ENCODE measurements around the gene ADGRG3. TPM values are rescaled to one million over a fixed set of nuclear protein-coding genes. Genes with fewer than 3 reads are reported as not detected.

Gene ADGRG3
- total RNA-seq, 1 experiment from 2014 or later: not detected

DNA sequence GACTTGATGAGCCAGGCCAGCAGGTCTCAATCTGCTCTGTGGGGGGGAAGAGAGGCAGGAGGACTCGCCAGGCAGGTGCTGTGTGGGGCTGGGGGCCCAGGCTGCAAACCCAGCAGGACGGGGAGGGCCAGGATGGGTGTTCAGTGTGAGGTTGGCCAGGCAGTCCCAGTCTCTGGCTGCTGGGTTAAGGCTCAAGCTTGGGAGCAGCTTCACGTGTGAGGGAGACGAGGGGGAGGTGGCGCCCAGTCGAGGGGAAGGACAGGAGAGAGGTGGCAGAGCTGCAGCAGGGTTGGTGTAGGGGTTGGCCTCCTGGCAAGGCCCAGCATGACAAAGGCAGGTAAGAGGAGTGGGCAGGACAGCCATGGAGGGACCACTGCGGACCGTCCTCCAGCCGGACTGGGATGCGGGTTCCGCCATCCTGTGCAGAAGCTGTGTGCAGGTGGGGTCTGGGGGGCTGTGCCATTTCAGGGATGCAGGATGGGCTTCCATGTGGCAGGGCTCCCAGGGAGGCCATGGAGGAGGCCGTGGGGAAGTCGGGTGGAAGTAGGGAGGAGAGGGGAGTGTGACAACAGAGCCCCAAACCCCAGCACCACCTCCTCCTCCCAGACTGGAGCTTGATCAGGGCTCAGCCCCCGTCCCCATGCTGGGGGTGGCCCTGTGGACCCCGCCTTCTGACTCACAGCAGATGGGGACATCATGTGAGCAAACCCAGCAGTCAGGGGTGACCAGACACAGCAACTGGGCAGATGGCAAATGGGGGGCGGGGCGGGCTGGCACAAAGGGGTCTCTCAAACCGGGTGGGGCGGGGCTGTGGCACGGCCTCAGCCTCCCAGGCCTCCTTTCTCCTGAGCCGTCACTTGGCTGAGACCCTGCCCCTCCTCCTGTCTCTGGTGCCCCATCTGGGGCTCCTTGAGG lies 36.9 kb upstream of the ADGRG3 start:
- intact Hi-C loops (cut with micrococcal nuclease; ENCODE audit: unreplicated experiment): no loop called here
- H3K27me3 Mint-ChIP-seq (ENCODE audit: unreplicated experiment): no peaks in the 10 kb centered on the region
- CTCF ChIA-PET: interaction anchor here (0.7 kb wide), 1 partner anchor 387 kb away, joined by 3 read pairs; no protein-coding TSS in a partner anchor
- no peaks in the 10 kb centered on the region for H3K9me3 Mint-ChIP-seq (ENCODE audit: low read depth, unreplicated experiment)
- no TSS peak for BruUV-seq (replicated peaks)
- peaks cover 55% of the 10 kb centered on the region for H3K36me3 Mint-ChIP-seq (ENCODE audit: insufficient read depth, unreplicated experiment)
- no peak overlapping the region for H3K4me3 Mint-ChIP-seq (ENCODE audit: low read depth, unreplicated experiment)
- no peak for DNase-seq
- TF ChIP-seq, protein P1, sequence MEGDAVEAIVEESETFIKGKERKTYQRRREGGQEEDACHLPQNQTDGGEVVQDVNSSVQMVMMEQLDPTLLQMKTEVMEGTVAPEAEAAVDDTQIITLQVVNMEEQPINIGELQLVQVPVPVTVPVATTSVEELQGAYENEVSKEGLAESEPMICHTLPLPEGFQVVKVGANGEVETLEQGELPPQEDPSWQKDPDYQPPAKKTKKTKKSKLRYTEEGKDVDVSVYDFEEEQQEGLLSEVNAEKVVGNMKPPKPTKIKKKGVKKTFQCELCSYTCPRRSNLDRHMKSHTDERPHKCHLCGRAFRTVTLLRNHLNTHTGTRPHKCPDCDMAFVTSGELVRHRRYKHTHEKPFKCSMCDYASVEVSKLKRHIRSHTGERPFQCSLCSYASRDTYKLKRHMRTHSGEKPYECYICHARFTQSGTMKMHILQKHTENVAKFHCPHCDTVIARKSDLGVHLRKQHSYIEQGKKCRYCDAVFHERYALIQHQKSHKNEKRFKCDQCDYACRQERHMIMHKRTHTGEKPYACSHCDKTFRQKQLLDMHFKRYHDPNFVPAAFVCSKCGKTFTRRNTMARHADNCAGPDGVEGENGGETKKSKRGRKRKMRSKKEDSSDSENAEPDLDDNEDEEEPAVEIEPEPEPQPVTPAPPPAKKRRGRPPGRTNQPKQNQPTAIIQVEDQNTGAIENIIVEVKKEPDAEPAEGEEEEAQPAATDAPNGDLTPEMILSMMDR (IDR thresholded peaks at IDR 0.05; ENCODE audit: unreplicated experiment): no peak
- peaks cover 72% of the 10 kb centered on the region for H3K4me1 Mint-ChIP-seq (ENCODE audit: low read depth, unreplicated experiment)
- peak overlapping the region; percentile 28 for H3K27ac Mint-ChIP-seq (ENCODE audit: unreplicated experiment)

DNA sequence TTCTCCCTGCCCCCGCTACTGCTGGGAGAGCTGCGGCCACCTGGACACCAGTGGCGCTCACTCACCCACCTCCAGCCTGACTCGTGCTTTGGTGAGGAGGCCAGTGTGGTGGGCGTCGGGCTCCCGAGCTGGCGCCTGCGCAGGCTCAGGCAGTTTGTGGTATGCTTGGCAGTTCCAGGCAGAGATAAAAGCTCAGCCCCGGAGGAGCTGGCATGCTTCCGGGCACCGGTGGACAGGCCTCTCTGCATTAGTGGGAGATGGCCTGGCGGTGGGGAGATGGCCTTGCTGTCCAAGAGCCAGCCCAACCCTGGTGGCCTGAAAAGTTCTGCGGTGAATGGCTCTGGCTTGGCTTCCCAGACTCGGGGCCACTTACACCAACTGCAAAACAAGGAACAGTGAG lies 35.5 kb upstream of the ADGRG3 start:
- no peak for DNase-seq
- Mint-ChIP-seq H3K4me1 (ENCODE audit: low read depth, unreplicated experiment) (peaks cover 68% of the 10 kb centered on the region), H3K4me3 (ENCODE audit: low read depth, unreplicated experiment) (no peak overlapping the region), H3K27ac (ENCODE audit: unreplicated experiment) (no peak overlapping the region), H3K27me3 (ENCODE audit: unreplicated experiment) (no peaks in the 10 kb centered on the region), H3K9me3 (ENCODE audit: low read depth, unreplicated experiment) (no peaks in the 10 kb centered on the region), H3K36me3 (ENCODE audit: insufficient read depth, unreplicated experiment) (peaks cover 53% of the 10 kb centered on the region)
- CTCF ChIA-PET: interaction anchor here (0.5 to 1.3 kb wide), 2 partner anchors 9 to 24 kb away, joined by 5 to 8 read pairs; no protein-coding TSS in a partner anchor
- TF ChIP-seq, protein P1 (IDR thresholded peaks at IDR 0.05; ENCODE audit: unreplicated experiment): no peak
- intact Hi-C loops (cut with micrococcal nuclease; ENCODE audit: unreplicated experiment): no loop called here
- BruUV-seq (replicated peaks): no TSS peak

DNA sequence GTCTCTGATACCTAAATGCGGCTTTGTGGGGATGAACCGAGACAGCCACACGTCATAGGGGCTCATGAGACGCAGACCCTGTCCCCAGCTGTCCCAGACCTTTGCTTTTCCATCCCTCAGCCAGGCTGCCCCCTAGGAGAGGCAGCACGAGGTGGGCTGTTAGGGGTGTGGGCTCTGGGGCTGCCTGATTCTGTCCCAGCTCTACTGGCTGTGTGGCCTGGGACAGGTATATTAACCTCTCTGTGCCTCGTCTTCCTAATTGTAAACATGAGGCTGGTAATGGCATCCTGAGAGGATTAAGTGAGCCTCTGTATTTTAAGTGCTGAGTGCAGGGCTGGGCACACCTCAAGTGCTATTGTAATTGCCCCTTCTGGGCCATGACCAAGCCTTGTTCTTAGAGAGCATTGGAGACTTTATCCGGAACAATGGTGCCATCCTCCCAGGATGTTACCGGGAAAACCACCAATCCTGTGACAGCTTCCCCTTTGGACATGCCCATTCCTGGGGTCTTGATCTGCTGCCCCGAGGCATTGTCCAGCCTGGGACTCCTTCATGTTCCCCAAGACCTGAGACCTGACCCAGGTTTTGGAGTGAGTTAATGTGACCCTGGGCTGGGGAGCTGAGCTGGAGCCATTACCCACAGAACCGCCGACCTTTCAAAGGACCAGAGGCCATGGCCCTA lies 34.6 kb upstream of the ADGRG3 start:
- intact Hi-C loops (cut with micrococcal nuclease; ENCODE audit: unreplicated experiment): no loop called here
- Mint-ChIP-seq H3K4me1 (ENCODE audit: low read depth, unreplicated experiment) (peaks cover 68% of the 10 kb centered on the region), H3K9me3 (ENCODE audit: low read depth, unreplicated experiment) (no peaks in the 10 kb centered on the region), H3K4me3 (ENCODE audit: low read depth, unreplicated experiment) (no peak overlapping the region), H3K36me3 (ENCODE audit: insufficient read depth, unreplicated experiment) (peaks cover 45% of the 10 kb centered on the region), H3K27ac (ENCODE audit: unreplicated experiment) (no peak overlapping the region), H3K27me3 (ENCODE audit: unreplicated experiment) (no peaks in the 10 kb centered on the region)
- CTCF ChIA-PET: interaction anchor here (1.3 kb wide), 1 partner anchor 10 kb away, joined by 5 read pairs; no protein-coding TSS in a partner anchor
- TF ChIP-seq, protein P1 (IDR thresholded peaks at IDR 0.05; ENCODE audit: unreplicated experiment): no peak
- no TSS peak for BruUV-seq (replicated peaks)
- no peak for DNase-seq

DNA sequence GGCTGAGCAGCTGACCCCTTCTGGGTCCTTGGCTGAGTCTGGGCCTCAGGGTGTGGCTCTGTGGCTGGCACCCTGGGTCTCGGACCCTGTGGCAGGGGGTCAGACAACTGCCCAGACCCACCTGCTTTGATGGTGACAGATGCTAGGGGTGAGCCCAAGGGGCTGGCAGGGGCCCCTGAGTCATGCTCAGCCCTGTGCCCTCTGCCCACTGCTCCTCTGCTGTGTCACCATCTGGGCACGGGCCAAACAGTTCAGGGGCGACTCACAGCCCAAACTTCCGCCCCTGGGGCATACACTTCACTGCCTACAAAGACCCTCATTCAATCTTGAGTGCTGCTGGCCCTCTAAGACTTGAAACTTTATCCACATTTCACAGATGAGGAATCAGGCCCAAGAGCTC lies 33.9 kb upstream of the ADGRG3 start:
- H3K27ac Mint-ChIP-seq (ENCODE audit: unreplicated experiment): peak overlapping the region; percentile 34
- peaks cover 61% of the 10 kb centered on the region for H3K4me1 Mint-ChIP-seq (ENCODE audit: low read depth, unreplicated experiment)
- H3K9me3 Mint-ChIP-seq (ENCODE audit: low read depth, unreplicated experiment): no peaks in the 10 kb centered on the region
- CTCF ChIA-PET: interaction anchor here (1.9 kb wide), 1 partner anchor 11 kb away, joined by 5 read pairs; no protein-coding TSS in a partner anchor
- H3K36me3 Mint-ChIP-seq (ENCODE audit: insufficient read depth, unreplicated experiment): peaks cover 38% of the 10 kb centered on the region
- BruUV-seq (replicated peaks): no TSS peak
- intact Hi-C loops (cut with micrococcal nuclease; ENCODE audit: unreplicated experiment): no loop called here
- peak; percentile 55 for DNase-seq
- H3K27me3 Mint-ChIP-seq (ENCODE audit: unreplicated experiment): no peaks in the 10 kb centered on the region
- TF ChIP-seq, protein P1 (IDR thresholded peaks at IDR 0.05; ENCODE audit: unreplicated experiment): no peak
- no peak overlapping the region for H3K4me3 Mint-ChIP-seq (ENCODE audit: low read depth, unreplicated experiment)

Data from Calu3 (cell line).